Measurements from ENCODE around the gene MYO10. TPM values are rescaled to one million over a fixed set of nuclear protein-coding genes. Genes with fewer than 3 reads are reported as not detected.
A peak's percentile ranks its signal among the peaks of the same experiment; 100 is the strongest.

The MYO10 gene
- total RNA-seq, 2 experiments from 2014 or later, result 0.23 TPM; not detected in 1

GRCh38 chr5:16619136-16619535 lies 317.0 kb downstream of the MYO10 start:
- DNase-seq, result no peak
- H3K27ac Mint-ChIP-seq, result no peak overlapping the region
- H3K4me1 Mint-ChIP-seq, result peaks cover 16% of the 10 kb centered on the region
- ChIA-PET CTCF (interaction anchor here (1.1 kb wide), 1 partner anchor 67 kb away, joined by 3 read pairs; no protein-coding TSS in a partner anchor), POLR2A (interaction anchor here (3.2 kb wide), 1 partner anchor 8 kb away, joined by 50 read pairs; no protein-coding TSS in a partner anchor)
- H3K27me3 Mint-ChIP-seq, result peaks cover 10% of the 10 kb centered on the region
- no peaks in the 10 kb centered on the region for H3K9me3 Mint-ChIP-seq
- H3K36me3 Mint-ChIP-seq (ENCODE audit: low read depth), result peaks cover 10% of the 10 kb centered on the region
- H3K4me3 Mint-ChIP-seq, result no peak overlapping the region

- H3K4me3 Mint-ChIP-seq, result no peak overlapping the region
- peaks cover 10% of the 10 kb centered on the region for H3K36me3 Mint-ChIP-seq (ENCODE audit: low read depth)
- H3K9me3 Mint-ChIP-seq, result no peaks in the 10 kb centered on the region
- POLR2A ChIA-PET, result interaction anchor here (1.4 to 3.2 kb wide), 3 partner anchors 9 to 150 kb away, joined by 4 to 50 read pairs (median 10); no protein-coding TSS in a partner anchor
- no peak for DNase-seq
- CTCF ChIA-PET, result no interaction called here
- peaks cover 10% of the 10 kb centered on the region for H3K27me3 Mint-ChIP-seq
- peaks cover 20% of the 10 kb centered on the region for H3K4me1 Mint-ChIP-seq
- H3K27ac Mint-ChIP-seq, result no peak overlapping the region
Measured at GRCh38 chr5:16618138-16618897, 317.8 kb downstream of the MYO10 start.

- Mint-ChIP-seq H3K27me3 (peaks cover 10% of the 10 kb centered on the region), H3K36me3 (ENCODE audit: low read depth) (peaks cover 10% of the 10 kb centered on the region), H3K27ac (no peak overlapping the region), H3K9me3 (no peaks in the 10 kb centered on the region), H3K4me1 (peaks cover 25% of the 10 kb centered on the region), H3K4me3 (no peak overlapping the region)
- ChIA-PET CTCF (interaction anchor here (1.3 to 1.5 kb wide), 2 partner anchors 67 to 161 kb away, joined by 3 to 5 read pairs; no protein-coding TSS in a partner anchor), POLR2A (interaction anchor here (0.9 to 3.2 kb wide), 5 partner anchors 9 to 149 kb away, joined by 3 to 50 read pairs (median 4); no protein-coding TSS in a partner anchor)
- DNase-seq, result peak; percentile 28
Measured at GRCh38 chr5:16617274-16617968, 318.7 kb downstream of the MYO10 start.

- H3K9me3 Mint-ChIP-seq, result no peaks in the 10 kb centered on the region
- peak within 1 kb of the TSS; percentile 87 for H3K4me3 Mint-ChIP-seq
- ChIA-PET POLR2A (interaction anchor here (0.9 to 3.2 kb wide), 5 partner anchors 10 to 149 kb away, joined by 3 to 50 read pairs (median 4); no protein-coding TSS in a partner anchor), CTCF (interaction anchor here (1.3 to 1.5 kb wide), 2 partner anchors 66 to 160 kb away, joined by 3 to 5 read pairs; no protein-coding TSS in a partner anchor)
- H3K27ac Mint-ChIP-seq, result peak within 1 kb of the TSS; percentile 63
- H3K27me3 Mint-ChIP-seq, result peaks cover 10% of the 10 kb centered on the region
- peaks cover 25% of the 10 kb centered on the region for H3K4me1 Mint-ChIP-seq
- DNase-seq, result peak; percentile 79
- H3K36me3 Mint-ChIP-seq (ENCODE audit: low read depth), result peaks cover 10% of the 10 kb centered on the region
Measured at GRCh38 chr5:16616536-16617273, 319.4 kb downstream of the MYO10 start, which contains the start of gene RETREG1. Gene RETREG1, minus strand, starts transcription at chr5:16616997. Its CDS starts 26 bp downstream, at chr5:16616971.

- no peak for DNase-seq
- H3K9me3 Mint-ChIP-seq, result peaks cover 3% of the 10 kb centered on the region
- ChIA-PET POLR2A (interaction anchor here (0.9 to 3.2 kb wide), 5 partner anchors 11 to 57 kb away, joined by 3 to 50 read pairs (median 4); no protein-coding TSS in a partner anchor), CTCF (interaction anchor here (1.3 to 1.5 kb wide), 2 partner anchors 66 to 159 kb away, joined by 3 to 5 read pairs; no protein-coding TSS in a partner anchor)
- H3K27me3 Mint-ChIP-seq, result peaks cover 10% of the 10 kb centered on the region
- peak overlapping the region; percentile 63 for H3K27ac Mint-ChIP-seq
- peaks cover 27% of the 10 kb centered on the region for H3K4me1 Mint-ChIP-seq
- peaks cover 16% of the 10 kb centered on the region for H3K36me3 Mint-ChIP-seq (ENCODE audit: low read depth)
- H3K4me3 Mint-ChIP-seq, result peak overlapping the region; percentile 87
Measured at GRCh38 chr5:16615741-16616535, 320.1 kb downstream of the MYO10 start.

GRCh38 chr5:16612007-16612406 lies 324.1 kb downstream of the MYO10 start:
- Mint-ChIP-seq H3K27ac (no peak overlapping the region), H3K27me3 (peaks cover 7% of the 10 kb centered on the region), H3K4me3 (no peak overlapping the region), H3K4me1 (peaks cover 27% of the 10 kb centered on the region), H3K9me3 (peaks cover 3% of the 10 kb centered on the region), H3K36me3 (ENCODE audit: low read depth) (peaks cover 20% of the 10 kb centered on the region)
- CTCF ChIA-PET, result interaction anchor here (1.5 kb wide), 1 partner anchor 26 kb away, joined by 3 read pairs; no protein-coding TSS in a partner anchor
- POLR2A ChIA-PET, result no interaction called here
- DNase-seq, result no peak
